T-cell (primary cell): ENCODE data around the gene PDSS2. TPM values are rescaled to one million over a fixed set of nuclear protein-coding genes. Genes with fewer than 3 reads are reported as not detected.
"Not testable (repeated sequence)": the region's sequence is repeated elsewhere in the genome, so short reads cannot be mapped to it uniquely, and the experiment has no call there.

Source experiments
- ATAC-seq, 4 experiments: fragments of 200-7000 bp in 3 of 4; fragments of 150-1000 bp in 1 of 4; cut with Tn5 transposase; replicated peaks in 1 of 4; 1 replicate in 3 of 4; 2 replicates in 1 of 4; pipeline ENCODE4 v1.10.0; 2021; ENCODE audit warnings: moderate library complexity in 3 of 4, mild to moderate bottlenecking in 2 of 4, moderate number of reproducible peaks in 1 of 4
- CTCF ChIA-PET, 2 donors: fragments of 300-600 bp; sonication (Branson Sonifier 250); formaldehyde crosslinking; loops; one replicate each; lab custom pipeline; 2022; ENCODE audit warnings: antibody characterized with exemption in 2 of 2; lab: Charles Lee
- POLR2A ChIA-PET, 2 donors: fragments of 300-600 bp; sonication (Branson Sonifier 250); formaldehyde crosslinking; loops; one replicate each; lab custom pipeline; 2022; ENCODE audit warnings: antibody characterized with exemption in 2 of 2; lab: Charles Lee
- DNase-seq, 35 experiments: peaks; one replicate each; pipeline versions ENCODE4 v3.0.0 to v3.0.0-alpha.2; 2013 to 2023
- H3K27ac ChIP-seq: one replicate; pipeline ENCODE4 v1.5.1; 2013; ENCODE audit warnings: low read length
- H3K27me3 ChIP-seq, 2 experiments: replicated peaks in 1 of 2; 1 replicate in 1 of 2; 2 replicates in 1 of 2; pipeline versions ENCODE4 v1.6.1 to v1.7.0; 2013; ENCODE audit warnings: low read length in 1 of 2, mixed read lengths in 1 of 2; ENCODE audit not compliant: control insufficient read depth in 2 of 2, insufficient read depth in 2 of 2; ENCODE audit errors: extremely low read depth in 1 of 2
- H3K36me3 ChIP-seq, 2 donors: 1 replicate in 1 of 2; 2 replicates in 1 of 2; pipeline versions ENCODE4 v1.6.1 to v1.7.0; 2013; ENCODE audit warnings: low read length in 1 of 2; ENCODE audit not compliant: control insufficient read depth in 2 of 2, insufficient read depth in 1 of 2; ENCODE audit errors: extremely low read depth in 1 of 2
- H3K4me1 ChIP-seq, 2 experiments: 1 replicate in 1 of 2; 2 replicates in 1 of 2; pipeline versions ENCODE4 v1.6.1 to v1.7.0; 2013; ENCODE audit warnings: low read length in 2 of 2, mixed read lengths in 1 of 2; ENCODE audit not compliant: insufficient read depth in 2 of 2, control insufficient read depth in 1 of 2; ENCODE audit errors: extremely low read depth in 1 of 2
- H3K4me3 ChIP-seq, 2 donors: 1 replicate in 1 of 2; 2 replicates in 1 of 2; pipeline versions ENCODE4 v1.5.1 to v1.7.0; 2013; ENCODE audit warnings: mild to moderate bottlenecking in 2 of 2, low read length in 1 of 2, moderate library complexity in 1 of 2; ENCODE audit not compliant: control insufficient read depth in 1 of 2; ENCODE audit errors: extremely low read depth in 1 of 2
- H3K9me3 ChIP-seq: 2 replicates; pipeline ENCODE4 v1.7.0; 2013
- H3K27ac Mint-ChIP-seq, 2 donors: one replicate each; pipeline ENCODE4 v1.8.0; 2020 to 2021; ENCODE audit warnings: mild to moderate bottlenecking in 2 of 2, mixed read lengths in 2 of 2
- H3K27me3 Mint-ChIP-seq, 2 donors: one replicate each; pipeline ENCODE4 v1.8.0; 2021 to 2022; ENCODE audit warnings: mixed read lengths in 2 of 2
- H3K36me3 Mint-ChIP-seq: one replicate; pipeline ENCODE4 v1.8.0; 2021; ENCODE audit warnings: mixed read lengths
- H3K4me1 Mint-ChIP-seq, 3 donors: one replicate each; pipeline ENCODE4 v1.8.0; 2020 to 2022; ENCODE audit warnings: mixed read lengths in 3 of 3, mild to moderate bottlenecking in 1 of 3
- H3K4me3 Mint-ChIP-seq, 3 donors: one replicate each; pipeline ENCODE4 v1.8.0; 2020 to 2022; ENCODE audit warnings: mild to moderate bottlenecking in 3 of 3, mixed read lengths in 3 of 3, moderate library complexity in 3 of 3
- H3K9me3 Mint-ChIP-seq, 3 donors: one replicate each; pipeline ENCODE4 v1.8.0; 2020 to 2022; ENCODE audit warnings: mixed read lengths in 3 of 3
- WGBS: methylation state at CpG from one replicate; pipeline ENCODE4 v1.1.5; 2013; ENCODE audit warnings: missing lambda C conversion rate; ENCODE audit not compliant: insufficient coverage; 5-methylcytosine and 5-hydroxymethylcytosine counted together
- total RNA-seq, 35 experiments: library from RNA in 6 of 35; stranded (reverse) in 6 of 35; fragments of 120-200 nt in 1 of 35; gene quantifications; one replicate each; pipeline versions ENCODE4 v1.2.1 to v1.2.4 and lab custom pipeline; 2013 to 2026

PDSS2 gene
- total RNA-seq, 5 donors from 2014 or later (not counting 1 experiment from before 2014, with no cell fraction given) = 10.8 to 13.6 (median 11.8) TPM

- Histone ChIP-seq H3K27me3 (no peaks in the 10 kb centered on the region), H3K9me3 (no peaks in the 10 kb centered on the region), H3K4me1 (no peaks in the 10 kb centered on the region), H3K4me3 (no peak overlapping the region), H3K36me3 (peaks cover 0 to 5% of the 10 kb centered on the region in 2 donors), H3K27ac (no peak overlapping the region)
- DNase-seq = no peak
- CTCF ChIA-PET = interaction anchor here in 1 of 2 donors (0.7 kb wide), 1 partner anchor 553 kb away, joined by 4 read pairs; no protein-coding TSS in a partner anchor
- H3K4me3 Mint-ChIP-seq = no peak overlapping the region
- no peaks in the 10 kb centered on the region for H3K27me3 Mint-ChIP-seq
- peaks cover 23% of the 10 kb centered on the region for H3K36me3 Mint-ChIP-seq
- 79% methylated on average over 2 of the region's 3 CpGs for WGBS
- H3K27ac Mint-ChIP-seq = no peak overlapping the region
- no peaks in the 10 kb centered on the region for H3K9me3 Mint-ChIP-seq
- POLR2A ChIA-PET = no interaction called here
- no peak for ATAC-seq
- H3K4me1 Mint-ChIP-seq = peaks cover 0 to 8% (median 2%) of the 10 kb centered on the region in 3 donors
These were observed 145.6 kb downstream of the PDSS2 start for GRCh38 chr6:107313776-107314175.

DNA sequence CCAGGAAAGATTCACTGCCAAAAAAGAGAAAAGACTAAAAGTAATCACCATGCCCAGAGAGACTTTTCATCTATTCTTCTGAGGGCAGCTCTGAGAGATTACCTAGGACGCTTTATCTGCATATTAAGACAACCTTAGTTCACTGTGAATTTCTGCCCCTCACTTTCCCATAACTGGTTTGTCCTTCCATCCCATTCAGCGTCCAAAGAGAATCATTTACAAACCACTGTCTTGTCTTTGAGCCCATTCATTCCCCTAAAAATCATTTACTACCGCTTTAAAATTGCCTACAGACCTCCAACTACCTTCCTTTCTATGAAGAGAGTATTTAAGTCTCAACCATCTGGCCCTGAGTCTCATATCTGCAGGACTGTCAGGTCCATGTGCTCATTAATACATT, 149.0 kb downstream of the PDSS2 start:
- Histone ChIP-seq H3K4me1 (no peaks in the 10 kb centered on the region), H3K36me3 (no peaks in the 10 kb centered on the region), H3K9me3 (no peaks in the 10 kb centered on the region), H3K27ac (no peak overlapping the region), H3K27me3 (no peaks in the 10 kb centered on the region), H3K4me3 (no peak overlapping the region)
- Mint-ChIP-seq H3K4me1 (peaks cover 0 to 8% (median 0%) of the 10 kb centered on the region in 3 donors), H3K27me3 (no peaks in the 10 kb centered on the region), H3K4me3 (no peak overlapping the region), H3K27ac (no peak overlapping the region), H3K9me3 (no peaks in the 10 kb centered on the region), H3K36me3 (peaks cover 32% of the 10 kb centered on the region)
- WGBS = 100% methylated on average over 2 of the region's 3 CpGs
- POLR2A ChIA-PET = interaction anchor here in 1 of 2 donors (0.7 kb wide), 1 partner anchor 106 kb away, joined by 6 read pairs; no protein-coding TSS in a partner anchor
- ATAC-seq (no peak), DNase-seq (no peak)
- CTCF ChIA-PET = interaction anchor here in 1 of 2 donors (0.5 to 0.6 kb wide), 2 partner anchors 26 to 739 kb away, joined by 3 read pairs; no protein-coding TSS in a partner anchor

DNA sequence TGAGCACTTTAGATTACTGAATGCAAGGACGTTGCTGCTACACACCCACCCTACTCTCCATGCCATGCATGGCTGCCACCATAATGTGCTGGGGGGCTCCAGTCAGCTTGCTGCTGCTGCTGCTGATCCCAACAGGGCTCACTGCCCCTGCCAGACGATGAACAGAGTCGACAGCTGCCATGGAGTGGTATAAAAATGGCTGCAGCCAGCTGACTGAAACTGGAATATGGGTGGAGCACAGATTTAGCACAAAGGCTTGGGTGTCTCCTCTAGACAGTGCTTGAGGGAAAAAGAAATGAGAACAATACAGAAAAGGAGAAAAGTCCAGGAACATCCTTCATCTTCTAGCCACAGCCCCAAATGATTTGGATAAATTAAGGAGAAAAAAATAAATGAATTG, 150.7 kb downstream of the PDSS2 start:
- no peak overlapping the region for H3K27ac Mint-ChIP-seq
- Histone ChIP-seq H3K27ac (no peak overlapping the region), H3K4me1 (no peaks in the 10 kb centered on the region), H3K27me3 (no peaks in the 10 kb centered on the region), H3K4me3 (no peak overlapping the region), H3K9me3 (no peaks in the 10 kb centered on the region), H3K36me3 (no peaks in the 10 kb centered on the region)
- CTCF ChIA-PET = no interaction called here
- no peak overlapping the region for H3K4me3 Mint-ChIP-seq
- peaks cover 0 to 8% (median 0%) of the 10 kb centered on the region in 3 donors for H3K4me1 Mint-ChIP-seq
- 86% methylated on average over 2 of the region's 3 CpGs for WGBS
- DNase-seq (no peak), ATAC-seq (no peak)
- H3K36me3 Mint-ChIP-seq = peaks cover 32% of the 10 kb centered on the region
- H3K27me3 Mint-ChIP-seq = no peaks in the 10 kb centered on the region
- no peaks in the 10 kb centered on the region for H3K9me3 Mint-ChIP-seq
- POLR2A ChIA-PET = no interaction called here

DNA sequence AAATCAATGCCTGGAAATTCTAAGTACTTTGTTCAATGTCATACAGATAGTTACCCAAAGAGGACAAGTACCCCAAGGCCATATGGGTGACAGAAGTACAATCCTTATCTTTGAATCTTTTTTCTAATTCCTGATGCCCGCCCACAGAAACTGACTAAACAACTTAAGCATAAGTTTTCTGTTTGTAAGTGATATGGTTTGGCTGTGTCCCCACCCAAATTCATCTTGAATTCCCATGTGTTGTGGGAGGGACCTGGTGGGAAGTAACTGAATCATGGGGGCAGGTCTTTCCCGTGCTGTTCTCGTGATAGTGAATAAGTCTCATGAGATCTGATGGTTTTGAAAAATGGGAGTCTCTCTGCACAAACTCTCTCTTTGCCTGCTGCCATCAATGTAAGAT, 153.4 kb downstream of the PDSS2 start:
- H3K36me3 ChIP-seq, H3K27ac Mint-ChIP-seq, H3K4me1 ChIP-seq, ATAC-seq, H3K9me3 ChIP-seq, H3K9me3 Mint-ChIP-seq, H3K27me3 Mint-ChIP-seq, H3K27ac ChIP-seq, H3K4me3 Mint-ChIP-seq, H3K4me1 Mint-ChIP-seq, H3K4me3 ChIP-seq, CTCF ChIA-PET, DNase-seq, POLR2A ChIA-PET, H3K27me3 ChIP-seq: not testable (repeated sequence)
- peaks cover 27% of the 10 kb centered on the region for H3K36me3 Mint-ChIP-seq
- no CpG with 5 or more reads among the region's 3 CpGs for WGBS

DNA sequence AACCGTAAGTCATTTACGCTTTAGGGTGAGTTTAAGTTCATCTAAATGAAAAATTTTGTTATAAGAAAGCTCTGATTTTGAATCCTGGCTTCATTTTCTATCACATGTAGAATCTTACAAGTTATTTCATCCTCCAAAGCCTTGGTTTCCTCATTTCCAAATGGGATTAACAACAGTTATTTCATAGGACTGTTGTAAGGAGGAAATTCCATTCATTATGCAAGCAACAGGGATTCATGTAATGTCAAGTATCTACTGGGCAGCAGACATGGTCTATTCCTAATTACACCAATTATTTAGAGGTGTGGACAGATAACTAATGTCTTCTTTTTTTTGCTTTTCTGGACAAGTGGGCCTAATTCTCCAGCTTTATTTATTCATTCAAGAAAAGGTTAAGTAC, 154.0 kb downstream of the PDSS2 start:
- Mint-ChIP-seq H3K4me1 (peaks cover 0 to under 1% (median 0%) of the 10 kb centered on the region in 3 donors), H3K27ac (no peak overlapping the region), H3K36me3 (peaks cover 24% of the 10 kb centered on the region), H3K9me3 (no peaks in the 10 kb centered on the region), H3K27me3 (no peaks in the 10 kb centered on the region), H3K4me3 (no peak overlapping the region)
- no peak overlapping the region for H3K4me3 ChIP-seq
- WGBS = no CpG with 5 or more reads among the region's 2 CpGs
- ATAC-seq (no peak), DNase-seq (no peak)
- H3K27ac ChIP-seq = no peak overlapping the region
- POLR2A ChIA-PET = no interaction called here
- no peaks in the 10 kb centered on the region for H3K4me1 ChIP-seq
- CTCF ChIA-PET = no interaction called here
- H3K27me3 ChIP-seq = no peaks in the 10 kb centered on the region
- H3K9me3 ChIP-seq = no peaks in the 10 kb centered on the region
- no peaks in the 10 kb centered on the region for H3K36me3 ChIP-seq

DNA sequence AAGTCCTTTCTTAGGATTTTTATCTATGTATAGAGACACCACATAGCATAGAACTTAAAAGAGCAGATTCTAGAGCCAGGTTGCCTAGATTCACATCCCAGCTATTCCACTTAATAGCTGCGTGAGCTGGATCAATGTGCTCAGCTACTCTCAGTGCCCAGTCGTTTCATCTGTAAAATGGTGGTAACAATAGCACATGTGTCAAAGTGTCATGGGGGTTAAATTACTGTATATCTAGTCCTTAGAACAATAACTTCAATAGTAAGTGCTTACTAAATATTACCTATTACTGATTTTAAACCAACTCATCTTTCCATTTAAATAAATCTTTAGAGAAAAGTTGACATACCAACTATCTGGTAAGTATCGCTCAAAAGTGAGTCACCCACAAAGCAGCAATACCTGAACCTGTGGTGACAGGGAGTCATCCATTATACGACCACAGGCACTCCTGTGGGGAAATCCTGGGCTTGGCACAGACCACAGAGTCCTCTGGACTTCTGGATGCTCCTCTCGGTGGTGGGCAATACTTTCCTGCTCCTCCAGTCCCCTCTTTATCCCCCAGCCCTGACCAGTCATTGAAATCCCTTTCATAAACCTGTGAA, 154.8 kb downstream of the PDSS2 start:
- Mint-ChIP-seq H3K4me3 (no peak overlapping the region), H3K4me1 (peaks cover 0 to 9% (median 0%) of the 10 kb centered on the region in 3 donors), H3K27me3 (no peaks in the 10 kb centered on the region), H3K27ac (no peak overlapping the region), H3K36me3 (peaks cover 17% of the 10 kb centered on the region), H3K9me3 (no peaks in the 10 kb centered on the region)
- CTCF ChIA-PET = no interaction called here
- 67% methylated on average over 2 of the region's 5 CpGs for WGBS
- Histone ChIP-seq H3K4me1 (no peaks in the 10 kb centered on the region), H3K27ac (no peak overlapping the region), H3K27me3 (no peaks in the 10 kb centered on the region), H3K4me3 (no peak overlapping the region), H3K36me3 (no peaks in the 10 kb centered on the region), H3K9me3 (no peaks in the 10 kb centered on the region)
- ATAC-seq = no peak
- DNase-seq = no peak
- POLR2A ChIA-PET = no interaction called here
